HL-60 (cell line): ENCODE data around the gene TRIP10.

ENCODE experiments used
- DNase-seq, 2 experiments: peaks; one replicate each; pipeline ENCODE4 v3.0.0-alpha.2; 2010 to 2020; ENCODE audit warnings: low read depth in 1 of 2, low spot score in 1 of 2
- H3K27ac ChIP-seq: fragments of 250-450 bp; sonication (Bioruptor Pico); replicated peaks from 2 replicates; pipeline ENCODE4 v1.5.1; 2020; ENCODE audit warnings: mild to moderate bottlenecking, moderate library complexity
- H3K27me3 ChIP-seq: fragments of 250-450 bp; sonication (Bioruptor Pico); 2 replicates; pipeline ENCODE4 v1.5.1; 2021; ENCODE audit warnings: mild to moderate bottlenecking, moderate library complexity; ENCODE audit not compliant: insufficient read depth, poor library complexity, severe bottlenecking
- H3K4me3 ChIP-seq: replicated peaks from 2 replicates; pipeline ENCODE4 v1.5.1; 2011; ENCODE audit warnings: mild to moderate bottlenecking, control low read depth, low read length; ENCODE audit not compliant: insufficient read depth
- GABPA ChIP-seq: IDR thresholded peaks from 2 replicates; pipeline ENCODE4 v1.6.1; 2012; ENCODE audit warnings: low read depth
- POLR2AphosphoS5 ChIP-seq: IDR thresholded peaks from 2 replicates; pipeline ENCODE4 v1.6.1; 2012; ENCODE audit warnings: low read depth
- SPI1 ChIP-seq: IDR thresholded peaks from 2 replicates; pipeline ENCODE4 v1.6.1; 2012; ENCODE audit warnings: low read depth, mild to moderate bottlenecking, borderline replicate concordance
- TF ChIP-seq, protein P1 (sequence below): IDR thresholded peaks from one replicate; pipeline ENCODE4 v1.5.1; 2011; ENCODE audit warnings: low read length, control low read depth, inconsistent platforms; ENCODE audit not compliant: insufficient read depth
- TF ChIP-seq, protein P2 (sequence below): IDR thresholded peaks from 2 replicates; pipeline ENCODE4 v1.6.1; 2012; ENCODE audit warnings: low read depth; ENCODE audit not compliant: insufficient replicate concordance

TRIP10 gene

DNA sequence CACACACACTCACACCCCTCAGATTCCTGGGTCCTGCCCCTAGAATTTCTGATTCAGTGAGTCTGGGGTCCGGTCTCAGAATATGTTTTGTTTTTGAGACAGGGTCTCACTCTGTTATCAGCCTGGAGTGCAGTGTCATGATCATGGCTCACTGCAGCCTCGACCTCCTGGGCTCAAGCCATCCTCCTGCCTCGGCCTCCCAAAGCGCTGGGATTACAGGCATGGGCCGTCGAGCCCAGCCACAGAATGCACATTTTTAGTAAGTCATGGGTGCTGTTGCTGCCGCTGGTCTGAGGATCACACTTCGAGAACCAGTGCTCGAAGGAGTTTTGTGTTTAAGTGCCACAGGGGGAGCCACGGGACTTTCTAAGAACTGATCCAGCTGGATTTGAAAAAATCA is 47.5 kb upstream of the TRIP10 start:
- Histone ChIP-seq H3K27me3 (no peaks in the 10 kb centered on the region), H3K27ac (no peak overlapping the region), H3K4me3 (no peak overlapping the region)
- TF ChIP-seq GABPA (no peak), POLR2AphosphoS5 (no peak), SPI1 (no peak)
- TF ChIP-seq, protein P1, sequence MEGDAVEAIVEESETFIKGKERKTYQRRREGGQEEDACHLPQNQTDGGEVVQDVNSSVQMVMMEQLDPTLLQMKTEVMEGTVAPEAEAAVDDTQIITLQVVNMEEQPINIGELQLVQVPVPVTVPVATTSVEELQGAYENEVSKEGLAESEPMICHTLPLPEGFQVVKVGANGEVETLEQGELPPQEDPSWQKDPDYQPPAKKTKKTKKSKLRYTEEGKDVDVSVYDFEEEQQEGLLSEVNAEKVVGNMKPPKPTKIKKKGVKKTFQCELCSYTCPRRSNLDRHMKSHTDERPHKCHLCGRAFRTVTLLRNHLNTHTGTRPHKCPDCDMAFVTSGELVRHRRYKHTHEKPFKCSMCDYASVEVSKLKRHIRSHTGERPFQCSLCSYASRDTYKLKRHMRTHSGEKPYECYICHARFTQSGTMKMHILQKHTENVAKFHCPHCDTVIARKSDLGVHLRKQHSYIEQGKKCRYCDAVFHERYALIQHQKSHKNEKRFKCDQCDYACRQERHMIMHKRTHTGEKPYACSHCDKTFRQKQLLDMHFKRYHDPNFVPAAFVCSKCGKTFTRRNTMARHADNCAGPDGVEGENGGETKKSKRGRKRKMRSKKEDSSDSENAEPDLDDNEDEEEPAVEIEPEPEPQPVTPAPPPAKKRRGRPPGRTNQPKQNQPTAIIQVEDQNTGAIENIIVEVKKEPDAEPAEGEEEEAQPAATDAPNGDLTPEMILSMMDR, result no peak
- TF ChIP-seq, protein P2, sequence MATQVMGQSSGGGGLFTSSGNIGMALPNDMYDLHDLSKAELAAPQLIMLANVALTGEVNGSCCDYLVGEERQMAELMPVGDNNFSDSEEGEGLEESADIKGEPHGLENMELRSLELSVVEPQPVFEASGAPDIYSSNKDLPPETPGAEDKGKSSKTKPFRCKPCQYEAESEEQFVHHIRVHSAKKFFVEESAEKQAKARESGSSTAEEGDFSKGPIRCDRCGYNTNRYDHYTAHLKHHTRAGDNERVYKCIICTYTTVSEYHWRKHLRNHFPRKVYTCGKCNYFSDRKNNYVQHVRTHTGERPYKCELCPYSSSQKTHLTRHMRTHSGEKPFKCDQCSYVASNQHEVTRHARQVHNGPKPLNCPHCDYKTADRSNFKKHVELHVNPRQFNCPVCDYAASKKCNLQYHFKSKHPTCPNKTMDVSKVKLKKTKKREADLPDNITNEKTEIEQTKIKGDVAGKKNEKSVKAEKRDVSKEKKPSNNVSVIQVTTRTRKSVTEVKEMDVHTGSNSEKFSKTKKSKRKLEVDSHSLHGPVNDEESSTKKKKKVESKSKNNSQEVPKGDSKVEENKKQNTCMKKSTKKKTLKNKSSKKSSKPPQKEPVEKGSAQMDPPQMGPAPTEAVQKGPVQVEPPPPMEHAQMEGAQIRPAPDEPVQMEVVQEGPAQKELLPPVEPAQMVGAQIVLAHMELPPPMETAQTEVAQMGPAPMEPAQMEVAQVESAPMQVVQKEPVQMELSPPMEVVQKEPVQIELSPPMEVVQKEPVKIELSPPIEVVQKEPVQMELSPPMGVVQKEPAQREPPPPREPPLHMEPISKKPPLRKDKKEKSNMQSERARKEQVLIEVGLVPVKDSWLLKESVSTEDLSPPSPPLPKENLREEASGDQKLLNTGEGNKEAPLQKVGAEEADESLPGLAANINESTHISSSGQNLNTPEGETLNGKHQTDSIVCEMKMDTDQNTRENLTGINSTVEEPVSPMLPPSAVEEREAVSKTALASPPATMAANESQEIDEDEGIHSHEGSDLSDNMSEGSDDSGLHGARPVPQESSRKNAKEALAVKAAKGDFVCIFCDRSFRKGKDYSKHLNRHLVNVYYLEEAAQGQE, result no peak
- no peak for DNase-seq

DNA sequence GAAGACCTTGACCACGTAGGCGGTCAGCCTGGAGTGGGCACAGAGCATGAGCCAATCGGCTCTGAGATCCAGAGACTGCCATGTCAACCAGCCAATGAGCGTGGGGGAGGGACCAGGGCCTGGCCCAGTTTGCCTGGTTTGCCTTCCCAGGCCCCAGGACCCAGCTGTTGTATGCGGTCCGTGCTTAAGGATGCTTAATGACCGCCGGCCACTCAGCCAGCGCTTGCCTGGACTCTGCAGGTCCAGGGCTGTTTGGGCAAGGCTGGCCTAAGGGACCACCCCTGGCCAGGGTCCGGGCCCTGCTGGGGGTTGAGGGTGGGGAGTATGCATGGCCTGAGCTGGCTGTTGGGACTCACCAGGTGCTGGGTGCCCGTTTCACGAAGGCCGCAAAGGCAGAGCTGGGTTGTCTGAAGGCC is 46.4 kb upstream of the TRIP10 start:
- H3K27me3 ChIP-seq, result no peaks in the 10 kb centered on the region
- DNase-seq, result no peak
- TF ChIP-seq, protein P2, result no peak
- TF ChIP-seq SPI1 (no peak), POLR2AphosphoS5 (no peak)
- H3K4me3 ChIP-seq, result no peak overlapping the region
- no peak overlapping the region for H3K27ac ChIP-seq

DNA sequence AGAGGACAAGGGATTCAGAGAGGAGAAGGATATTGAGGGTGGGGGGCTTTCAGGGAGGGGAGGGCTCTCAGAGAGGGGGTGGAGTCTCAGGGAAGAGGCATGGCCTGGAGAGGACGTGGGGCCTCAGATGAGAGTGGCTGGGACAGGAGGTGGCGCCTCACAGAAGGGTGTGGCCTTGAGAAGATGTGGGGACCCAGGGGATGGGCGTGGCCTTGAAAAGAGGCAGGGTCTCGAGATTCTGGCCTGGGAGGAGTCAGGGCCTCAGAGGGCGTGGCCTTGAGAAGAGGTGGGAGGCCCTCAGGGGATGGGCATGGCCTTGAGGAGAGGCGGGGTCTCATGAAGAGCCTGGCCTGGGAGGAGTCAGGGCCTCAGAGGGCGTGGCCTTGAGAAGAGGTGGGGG is 45.8 kb upstream of the TRIP10 start:
- Histone ChIP-seq H3K27ac (no peak overlapping the region), H3K27me3 (no peaks in the 10 kb centered on the region), H3K4me3 (no peak overlapping the region)
- no peak for DNase-seq
- TF ChIP-seq, protein P1, result no peak
- TF ChIP-seq POLR2AphosphoS5 (no peak), SPI1 (no peak), GABPA (no peak)
- TF ChIP-seq, protein P2, result no peak
